Thyroid gland (tissue), 4 donors: Measurements from ENCODE around the gene KPNA3. TPM values are rescaled to one million over a fixed set of nuclear protein-coding genes. Genes with fewer than 3 reads are reported as not detected.

ENCODE experiments used
- DNase-seq, 2 donors: peaks; one replicate each; pipeline ENCODE4 v3.0.0-alpha.2; 2019
- H3K27ac ChIP-seq, 3 donors: fragments of 200-600 bp; sonication (generic); 1 replicate in 2 of 3; 2 replicates in 1 of 3; pipeline ENCODE4 v1.5.1; 2016 to 2019; ENCODE audit warnings: mild to moderate bottlenecking in 1 of 3, moderate library complexity in 1 of 3
- H3K27me3 ChIP-seq: fragments of 200-600 bp; sonication (generic); one replicate; pipeline ENCODE4 v1.5.1; 2019
- H3K36me3 ChIP-seq, 2 donors: fragments of 200-600 bp; sonication (generic); one replicate each; pipeline ENCODE4 v1.5.1; 2016 to 2019
- H3K4me1 ChIP-seq, 2 donors: fragments of 200-600 bp; sonication (generic); one replicate each; pipeline ENCODE4 v1.5.1; 2017 to 2019
- H3K4me3 ChIP-seq, 3 donors: fragments of 200-600 bp; sonication (generic); replicated peaks in 1 of 3; 1 replicate in 2 of 3; 2 replicates in 1 of 3; pipeline ENCODE4 v1.5.1; 2016; ENCODE audit warnings: mild to moderate bottlenecking in 1 of 3
- H3K9me3 ChIP-seq: fragments of 200-600 bp; sonication (generic); one replicate; pipeline ENCODE4 v1.5.1; 2017
- POLR2A ChIP-seq, 2 donors: fragments of 450-650 bp; IDR thresholded peaks; one replicate each; pipeline ENCODE4 v1.6.1; 2017; ENCODE audit warnings: antibody characterized with exemption in 2 of 2, mild to moderate bottlenecking in 2 of 2, moderate library complexity in 1 of 2
- WGBS, 2 donors: methylation state at CpG; one replicate each; pipeline ENCODE4 v1.1.5; 2017; 5-methylcytosine and 5-hydroxymethylcytosine counted together
- intact Hi-C: fragments of 100-400 bp; cut with DNase I; formaldehyde crosslinking; loops from one replicate; pipeline ENCODE4 v1.15.1; 2023
- total RNA-seq, 4 donors: library from RNA; depleted of rRNA; stranded (reverse); fragments of >200 nt; gene quantifications; one replicate each; pipeline ENCODE4 v1.2.3, GENCODE V29; 2016
- TF ChIP-seq, protein P1 (sequence below), 6 experiments: fragments of 200-600 bp in 3 of 6; fragments of 450-650 bp in 3 of 6; sonication (generic) in 3 of 6; IDR thresholded peaks; one replicate each; pipeline ENCODE4 v1.5.1; 2016 to 2019; ENCODE audit warnings: antibody characterized with exemption in 6 of 6, mild to moderate bottlenecking in 2 of 6, inconsistent platforms in 1 of 6, moderate library complexity in 1 of 6

The KPNA3 gene
- total RNA-seq, 4 donors from 2014 or later: 29.5 to 34.6 (median 32.1) TPM

DNA sequence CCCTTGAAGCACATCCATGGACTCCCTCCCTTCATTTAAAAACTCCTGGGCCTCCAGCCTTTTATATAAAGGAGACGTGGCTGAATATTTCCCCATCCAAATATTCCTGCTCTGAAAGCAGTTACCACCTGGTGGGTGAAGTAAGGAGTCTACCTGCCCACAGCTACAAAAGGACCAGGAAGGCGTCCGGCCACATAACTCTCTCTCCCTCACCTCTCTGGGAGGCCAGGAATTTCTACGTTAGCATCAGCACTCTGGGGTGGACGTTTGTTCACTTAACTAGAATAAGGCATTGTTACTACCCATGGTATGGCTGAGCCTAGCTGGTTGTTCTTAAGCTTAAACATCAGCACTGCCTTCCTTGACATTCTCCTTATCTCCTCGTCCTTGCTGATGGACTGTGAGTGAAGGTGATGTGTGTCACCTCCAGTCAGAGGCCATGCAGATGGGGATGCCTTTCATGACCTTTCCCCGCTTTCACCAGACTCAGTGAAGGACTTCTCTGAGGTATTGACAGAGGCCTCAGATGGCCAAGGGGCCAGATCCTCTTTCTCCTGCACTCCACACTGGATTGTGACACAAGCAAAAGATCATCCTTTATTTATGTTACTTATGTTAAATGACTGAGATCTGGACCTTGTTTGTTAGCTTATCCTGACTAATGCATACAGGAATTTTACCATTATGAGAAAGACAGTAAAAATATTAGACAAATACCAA, 22.2 kb upstream of the KPNA3 start:
- intact Hi-C loops: no loop called here
- no peak for DNase-seq
- Histone ChIP-seq H3K4me1 (no peaks in the 10 kb centered on the region), H3K27me3 (no peaks in the 10 kb centered on the region), H3K36me3 (no peaks in the 10 kb centered on the region), H3K27ac (no peak overlapping the region), H3K9me3 (no peaks in the 10 kb centered on the region), H3K4me3 (no peak overlapping the region)
- TF ChIP-seq, protein P1, sequence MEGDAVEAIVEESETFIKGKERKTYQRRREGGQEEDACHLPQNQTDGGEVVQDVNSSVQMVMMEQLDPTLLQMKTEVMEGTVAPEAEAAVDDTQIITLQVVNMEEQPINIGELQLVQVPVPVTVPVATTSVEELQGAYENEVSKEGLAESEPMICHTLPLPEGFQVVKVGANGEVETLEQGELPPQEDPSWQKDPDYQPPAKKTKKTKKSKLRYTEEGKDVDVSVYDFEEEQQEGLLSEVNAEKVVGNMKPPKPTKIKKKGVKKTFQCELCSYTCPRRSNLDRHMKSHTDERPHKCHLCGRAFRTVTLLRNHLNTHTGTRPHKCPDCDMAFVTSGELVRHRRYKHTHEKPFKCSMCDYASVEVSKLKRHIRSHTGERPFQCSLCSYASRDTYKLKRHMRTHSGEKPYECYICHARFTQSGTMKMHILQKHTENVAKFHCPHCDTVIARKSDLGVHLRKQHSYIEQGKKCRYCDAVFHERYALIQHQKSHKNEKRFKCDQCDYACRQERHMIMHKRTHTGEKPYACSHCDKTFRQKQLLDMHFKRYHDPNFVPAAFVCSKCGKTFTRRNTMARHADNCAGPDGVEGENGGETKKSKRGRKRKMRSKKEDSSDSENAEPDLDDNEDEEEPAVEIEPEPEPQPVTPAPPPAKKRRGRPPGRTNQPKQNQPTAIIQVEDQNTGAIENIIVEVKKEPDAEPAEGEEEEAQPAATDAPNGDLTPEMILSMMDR (IDR thresholded peaks at IDR 0.05): no peak
- no peak for TF ChIP-seq POLR2A (IDR thresholded peaks at IDR 0.05)
- 79 to 84% methylated on average over 7 of the region's 7 CpGs for WGBS, 2 donors

DNA sequence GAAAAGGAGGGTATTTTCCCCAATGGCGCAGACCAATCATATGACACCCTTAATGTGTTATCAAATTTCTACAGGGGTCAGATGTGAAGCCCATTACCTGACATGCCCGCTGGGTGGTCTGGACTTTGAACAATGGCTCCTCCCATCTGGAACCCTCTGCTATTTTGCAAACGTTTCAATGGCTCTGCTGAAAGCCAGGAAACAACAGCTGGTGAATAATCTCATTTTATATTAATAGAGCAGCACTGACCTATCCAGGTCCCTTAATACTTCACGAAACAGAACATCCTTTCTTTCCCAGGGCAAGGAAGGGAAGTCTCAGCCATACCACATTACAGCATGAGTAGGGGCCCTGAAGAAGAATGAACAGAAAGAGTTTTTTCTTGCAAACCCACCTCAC, 20.3 kb upstream of the KPNA3 start:
- Histone ChIP-seq H3K36me3 (no peaks in the 10 kb centered on the region), H3K27ac (no peak overlapping the region), H3K27me3 (no peaks in the 10 kb centered on the region), H3K9me3 (no peaks in the 10 kb centered on the region), H3K4me1 (no peaks in the 10 kb centered on the region), H3K4me3 (no peak overlapping the region)
- DNase-seq: no peak
- TF ChIP-seq, protein P1 (IDR thresholded peaks at IDR 0.05): no peak
- intact Hi-C loops: no loop called here
- WGBS, 2 donors: 76% methylated on average over 4 of the region's 4 CpGs

DNA sequence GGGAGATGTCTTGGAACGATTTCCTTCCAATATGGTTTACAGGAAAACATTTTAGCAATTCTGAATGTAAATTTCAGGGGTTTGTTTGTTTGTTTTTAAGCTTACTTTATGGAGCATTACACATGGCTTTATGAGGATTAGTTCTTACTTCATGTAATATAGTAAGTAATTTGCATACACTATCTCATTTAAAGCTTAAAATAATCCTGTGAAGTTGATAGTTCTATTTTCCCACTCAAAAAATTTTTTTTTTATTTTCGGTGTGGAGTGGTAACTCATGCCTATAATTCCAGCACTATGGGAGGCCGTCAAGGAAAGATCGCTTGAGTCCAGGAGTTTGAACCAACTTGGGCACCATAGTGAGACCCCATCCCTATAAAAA, 19.0 kb upstream of the KPNA3 start:
- TF ChIP-seq, protein P1 (IDR thresholded peaks at IDR 0.05): no peak
- no peak for TF ChIP-seq POLR2A (IDR thresholded peaks at IDR 0.05)
- intact Hi-C loops: no loop called here
- DNase-seq: no peak
- Histone ChIP-seq H3K27me3 (no peaks in the 10 kb centered on the region), H3K4me3 (no peak overlapping the region), H3K4me1 (no peaks in the 10 kb centered on the region), H3K9me3 (no peaks in the 10 kb centered on the region), H3K27ac (no peak overlapping the region), H3K36me3 (no peaks in the 10 kb centered on the region)
- 93 to 95% methylated on average over 4 of the region's 4 CpGs for WGBS, 2 donors

DNA sequence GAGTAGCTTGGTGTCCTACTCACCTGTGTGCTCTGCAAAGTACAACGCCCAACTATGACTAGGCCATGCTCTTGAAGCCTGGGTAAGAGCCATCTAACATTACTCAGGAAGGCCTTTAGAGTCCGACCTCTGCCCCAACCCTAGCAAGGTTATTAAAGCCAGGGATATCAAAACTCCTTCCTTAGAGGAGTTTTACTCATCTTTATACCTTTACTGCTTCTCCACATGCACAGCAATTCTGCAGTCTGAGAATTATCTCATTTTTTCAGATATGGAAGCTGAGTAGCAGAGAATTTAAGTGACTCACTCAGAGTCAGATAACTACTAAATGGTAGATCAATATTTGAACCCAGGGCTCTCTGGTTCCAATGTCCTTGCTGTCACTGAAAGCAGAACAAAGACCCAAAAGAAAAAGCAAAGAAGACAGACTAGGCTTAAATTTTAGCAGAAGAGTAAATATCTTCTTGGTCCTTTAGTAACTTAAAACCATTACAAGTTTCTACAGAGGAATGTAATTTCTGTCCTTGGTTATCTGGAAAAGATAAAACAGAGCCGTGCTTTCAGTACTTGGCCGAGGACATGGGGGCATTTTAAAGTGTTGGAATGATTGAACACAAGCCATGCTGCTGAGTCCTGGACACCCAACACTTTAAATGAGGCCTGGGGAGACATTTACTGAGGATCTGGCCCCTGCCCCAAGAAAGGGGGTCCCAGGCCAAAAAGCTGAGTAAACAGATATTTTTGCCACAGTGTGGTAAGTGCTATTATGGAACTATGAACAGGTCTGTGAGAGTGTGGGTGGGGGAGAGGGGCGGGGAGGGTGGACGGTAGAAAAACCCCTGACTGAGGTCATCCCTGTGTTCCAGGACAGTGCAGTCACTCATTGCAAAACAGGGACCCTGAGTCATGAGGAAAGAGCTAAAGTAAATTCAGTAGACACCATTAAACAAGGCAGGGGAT, 18.4 kb upstream of the KPNA3 start:
- Histone ChIP-seq H3K36me3 (no peaks in the 10 kb centered on the region), H3K9me3 (no peaks in the 10 kb centered on the region), H3K4me1 (no peaks in the 10 kb centered on the region), H3K27ac (no peak overlapping the region), H3K4me3 (no peak overlapping the region), H3K27me3 (no peaks in the 10 kb centered on the region)
- intact Hi-C loops: no loop called here
- TF ChIP-seq POLR2A (IDR thresholded peaks at IDR 0.05): no peak
- TF ChIP-seq, protein P1 (IDR thresholded peaks at IDR 0.05): no peak
- no peak for DNase-seq
- 64 to 78% methylated on average over 6 of the region's 6 CpGs for WGBS, 2 donors

DNA sequence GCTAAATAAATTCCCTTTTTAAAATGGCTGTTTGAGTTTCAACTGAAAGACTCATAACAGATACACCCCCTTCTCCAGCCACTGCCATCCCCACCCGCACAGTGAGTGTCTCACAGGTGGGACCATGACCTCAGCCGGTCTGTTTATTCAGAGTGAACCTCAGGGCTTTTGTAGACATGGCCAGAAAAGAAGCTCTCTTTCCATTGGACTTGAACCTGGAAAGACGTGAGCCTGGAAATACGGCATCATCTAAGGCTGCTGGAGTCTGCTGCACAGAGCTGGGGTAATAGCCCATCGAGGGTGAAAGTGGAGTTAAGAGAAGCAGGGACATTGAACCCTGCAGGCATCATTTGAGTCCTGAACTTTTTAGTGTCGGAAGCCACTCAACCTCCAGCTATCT, 15.2 kb upstream of the KPNA3 start:
- Histone ChIP-seq H3K36me3 (no peaks in the 10 kb centered on the region), H3K27me3 (no peaks in the 10 kb centered on the region), H3K27ac (no peak overlapping the region), H3K4me3 (no peak overlapping the region), H3K4me1 (no peaks in the 10 kb centered on the region), H3K9me3 (no peaks in the 10 kb centered on the region)
- TF ChIP-seq, protein P1 (IDR thresholded peaks at IDR 0.05): no peak
- no peak for TF ChIP-seq POLR2A (IDR thresholded peaks at IDR 0.05)
- DNase-seq: no peak
- intact Hi-C loops: no loop called here
- 70 to 80% methylated on average over 5 to 6 of the region's 6 CpGs for WGBS, 2 donors
